AG09309 (cell line): ENCODE results near the gene HSPG2.
"Not testable (repeated sequence)": the region's sequence is repeated elsewhere in the genome, so short reads cannot be mapped to it uniquely, and the experiment has no call there.

Source experiments
- DNase-seq: peaks from one replicate; pipeline ENCODE4 v3.0.0-alpha.2; 2010; ENCODE audit warnings: low read depth
- H3K4me3 ChIP-seq: 2 replicates; pipeline ENCODE4 v1.5.1; 2011; ENCODE audit warnings: mild to moderate bottlenecking, low read depth, low read length, moderate library complexity; ENCODE audit not compliant: control insufficient read depth
- TF ChIP-seq, protein P1 (sequence below): IDR thresholded peaks from 2 replicates; pipeline ENCODE4 v1.5.1; 2011; ENCODE audit warnings: mild to moderate bottlenecking, low read depth, low read length, inconsistent platforms; ENCODE audit not compliant: insufficient read depth, control insufficient read depth; ENCODE audit errors: missing control alignments

The HSPG2 gene

DNA sequence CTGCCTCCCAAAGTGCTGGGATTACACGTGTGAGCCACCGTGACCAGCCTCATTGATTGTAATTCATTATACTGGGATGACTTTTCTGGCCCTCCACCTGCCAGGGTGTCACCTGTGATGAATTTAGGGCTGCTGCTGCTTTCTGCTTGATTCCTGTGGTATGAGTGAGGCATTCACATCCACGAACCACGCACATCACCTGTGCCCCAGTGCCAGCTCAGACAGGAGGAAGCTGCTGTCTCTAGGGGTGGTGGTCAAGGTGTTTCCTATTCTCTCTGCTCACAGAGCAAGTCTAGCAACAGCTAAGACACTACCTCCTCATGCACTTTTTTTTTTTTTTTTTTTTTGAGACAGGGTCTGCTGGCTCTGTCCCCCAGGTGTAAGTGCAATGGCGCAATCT is 137.4 kb downstream of the HSPG2 start:
- H3K4me3 ChIP-seq, result no peak overlapping the region
- TF ChIP-seq, protein P1, sequence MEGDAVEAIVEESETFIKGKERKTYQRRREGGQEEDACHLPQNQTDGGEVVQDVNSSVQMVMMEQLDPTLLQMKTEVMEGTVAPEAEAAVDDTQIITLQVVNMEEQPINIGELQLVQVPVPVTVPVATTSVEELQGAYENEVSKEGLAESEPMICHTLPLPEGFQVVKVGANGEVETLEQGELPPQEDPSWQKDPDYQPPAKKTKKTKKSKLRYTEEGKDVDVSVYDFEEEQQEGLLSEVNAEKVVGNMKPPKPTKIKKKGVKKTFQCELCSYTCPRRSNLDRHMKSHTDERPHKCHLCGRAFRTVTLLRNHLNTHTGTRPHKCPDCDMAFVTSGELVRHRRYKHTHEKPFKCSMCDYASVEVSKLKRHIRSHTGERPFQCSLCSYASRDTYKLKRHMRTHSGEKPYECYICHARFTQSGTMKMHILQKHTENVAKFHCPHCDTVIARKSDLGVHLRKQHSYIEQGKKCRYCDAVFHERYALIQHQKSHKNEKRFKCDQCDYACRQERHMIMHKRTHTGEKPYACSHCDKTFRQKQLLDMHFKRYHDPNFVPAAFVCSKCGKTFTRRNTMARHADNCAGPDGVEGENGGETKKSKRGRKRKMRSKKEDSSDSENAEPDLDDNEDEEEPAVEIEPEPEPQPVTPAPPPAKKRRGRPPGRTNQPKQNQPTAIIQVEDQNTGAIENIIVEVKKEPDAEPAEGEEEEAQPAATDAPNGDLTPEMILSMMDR, result no peak
- no peak for DNase-seq

DNA sequence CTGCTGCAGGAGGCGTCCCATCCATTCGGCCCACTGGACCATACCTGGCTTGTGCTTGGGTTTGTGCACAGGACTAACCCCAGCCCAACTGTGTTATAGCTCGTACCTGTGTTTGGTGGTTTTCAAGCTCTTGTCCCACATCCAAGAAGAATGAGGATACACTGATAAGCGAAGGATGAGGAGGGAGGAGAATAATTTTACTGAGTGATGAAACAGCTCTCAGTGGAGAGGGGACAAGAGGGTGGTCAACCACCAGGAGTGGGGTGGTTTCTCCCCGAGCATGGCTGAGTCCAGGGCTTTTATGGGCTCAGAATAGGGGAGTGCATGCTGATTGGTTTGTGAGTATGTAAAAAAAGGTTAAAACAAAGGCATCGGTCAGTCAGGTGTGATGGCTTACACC is 142.0 kb downstream of the HSPG2 start:
- no peak overlapping the region for H3K4me3 ChIP-seq
- TF ChIP-seq, protein P1, result no peak
- DNase-seq, result no peak

DNA sequence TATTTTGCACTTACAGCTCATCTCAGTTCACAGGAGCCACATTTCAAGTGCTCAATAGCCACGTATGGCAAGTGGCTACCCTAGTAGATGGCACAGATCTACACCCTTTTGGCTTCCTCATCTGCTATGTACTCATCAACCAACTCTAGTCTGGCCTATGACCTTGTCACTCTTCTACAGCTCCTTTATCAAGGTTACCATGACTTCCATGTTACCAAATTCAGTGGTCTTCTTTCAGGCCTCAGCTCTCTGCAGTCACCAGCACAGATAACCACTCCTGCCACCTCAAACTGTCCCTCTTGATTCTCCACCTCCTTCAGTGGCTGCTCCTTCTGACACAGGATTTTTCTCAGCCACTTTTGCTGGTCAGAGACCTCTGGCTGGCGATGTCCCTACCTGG is 142.5 kb downstream of the HSPG2 start:
- no peak for DNase-seq
- TF ChIP-seq, protein P1, result no peak
- no peak overlapping the region for H3K4me3 ChIP-seq

DNA sequence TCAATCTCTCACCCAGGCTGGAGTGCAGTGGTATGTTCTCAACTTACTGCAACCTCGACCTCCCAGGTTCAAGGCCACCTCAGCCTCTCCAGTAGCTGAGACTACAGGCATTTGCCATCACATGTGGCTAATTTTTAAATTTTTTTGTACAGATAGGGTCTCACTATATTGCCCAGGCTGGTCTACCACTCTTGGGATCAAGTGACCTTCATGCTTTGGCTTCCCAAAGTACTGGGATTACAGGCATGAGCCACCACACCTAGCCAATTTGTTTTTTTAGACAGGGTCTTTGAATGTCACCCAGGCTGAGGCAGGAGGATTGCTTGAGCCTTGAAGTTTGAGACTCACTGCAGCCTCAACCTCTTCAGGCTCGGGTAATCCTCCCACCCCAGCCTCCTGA is 144.0 kb downstream of the HSPG2 start:
- no peak overlapping the region for H3K4me3 ChIP-seq
- TF ChIP-seq, protein P1, result no peak
- DNase-seq, result no peak

DNA sequence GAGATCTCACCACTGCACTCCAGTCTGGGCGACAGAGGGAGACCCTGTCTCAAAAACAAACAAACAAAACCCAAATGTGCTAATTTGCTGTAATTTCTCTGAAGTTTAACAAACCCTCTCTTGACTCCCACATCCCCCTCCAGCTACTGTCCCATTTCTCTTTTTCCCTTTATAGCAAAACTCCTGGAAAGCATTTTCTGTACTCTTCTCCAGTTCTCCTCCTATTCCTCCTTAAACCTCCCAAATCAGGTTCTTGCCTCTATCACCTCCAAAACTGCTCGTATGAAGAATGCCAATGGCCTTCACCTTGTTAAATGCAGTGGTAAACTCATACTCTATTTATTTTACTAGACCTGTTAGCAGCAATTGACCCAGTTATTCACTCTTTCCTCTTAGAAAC is 150.5 kb downstream of the HSPG2 start:
- DNase-seq, result no peak
- TF ChIP-seq, protein P1, result no peak
- H3K4me3 ChIP-seq, result no peak overlapping the region

DNA sequence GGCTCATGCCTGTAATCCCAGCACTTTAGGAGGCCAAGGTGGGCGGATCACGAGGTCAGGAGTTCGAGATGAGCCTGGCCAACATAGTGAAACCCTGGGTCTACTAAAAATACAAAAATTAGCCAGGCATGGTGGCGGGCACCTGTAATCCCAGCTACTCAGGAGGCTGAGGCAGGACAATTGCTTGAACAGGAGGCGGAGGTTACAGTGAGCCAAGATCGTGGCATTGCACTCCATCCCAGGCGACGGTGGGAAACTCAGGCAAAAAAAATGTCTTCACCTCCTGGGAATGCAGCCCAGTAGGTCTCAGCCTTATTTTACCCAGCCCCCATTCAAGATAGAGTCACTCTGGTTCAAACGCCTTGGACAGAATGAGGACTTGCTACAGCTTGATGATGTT is 151.3 kb downstream of the HSPG2 start:
- not testable (repeated sequence) for DNase-seq, H3K4me3 ChIP-seq

DNA sequence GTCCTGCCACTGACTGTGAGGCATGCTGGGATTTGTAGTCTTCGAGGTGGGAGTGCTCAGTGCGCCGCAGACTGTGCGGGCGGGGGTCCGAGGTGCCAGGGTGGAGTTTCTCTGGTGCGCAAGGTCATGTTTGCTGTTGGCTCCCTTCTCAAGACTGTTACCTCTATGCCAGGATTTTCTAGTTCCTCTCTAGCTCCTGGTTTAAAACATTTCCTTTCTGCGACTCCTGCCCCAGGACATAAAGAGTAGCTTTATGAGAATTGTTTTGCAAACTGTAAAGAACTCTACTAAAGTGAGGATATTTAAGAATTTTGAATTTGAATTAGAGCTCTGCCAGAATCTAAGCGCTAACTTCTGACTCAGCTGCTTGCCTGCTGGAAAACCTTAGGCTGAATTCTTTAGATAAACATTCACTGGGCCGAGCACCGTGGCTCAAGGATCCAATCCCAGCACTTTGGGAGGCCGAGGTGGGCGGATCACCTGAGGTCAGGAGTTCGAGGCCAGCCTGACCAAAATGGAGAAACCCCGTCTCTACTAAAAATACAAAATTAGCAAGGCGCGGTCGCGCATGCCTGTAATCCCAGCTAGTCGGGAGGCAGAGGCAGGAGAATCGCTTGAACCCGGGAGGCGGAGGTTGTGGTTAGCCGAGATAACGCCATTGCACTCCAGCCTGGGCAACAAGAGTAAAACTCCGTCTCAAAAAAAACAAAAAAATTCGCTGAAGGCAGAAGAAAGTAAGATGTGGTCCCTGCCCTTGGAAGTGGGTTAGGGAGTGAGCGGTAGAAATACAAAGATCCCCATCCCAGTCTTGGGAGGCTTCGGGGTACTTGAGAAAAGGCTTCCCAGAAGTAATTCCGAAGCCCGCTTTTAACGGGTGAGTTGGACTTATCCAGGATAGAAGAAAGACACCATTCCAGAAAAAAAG is 153.2 kb downstream of the HSPG2 start:
- TF ChIP-seq, protein P1, result no peak
- peak; percentile 52 for DNase-seq
- H3K4me3 ChIP-seq, result peak overlapping the region; percentile 98
